ENCODE data around the gene CYP1A2.
"Not testable (repeated sequence)": the region's sequence is repeated elsewhere in the genome, so short reads cannot be mapped to it uniquely, and the experiment has no call there.

The CYP1A2 gene

GRCh38 chr15:74748322-74748946 is at the start of gene CYP1A2:
Gene CYP1A2 (plus strand): TSS chr15:74748845. CDS start chr15:74749739, 894 bp downstream.
- no peak for DNase-seq (ENCODE audit: low read depth in 1 of 2, low spot score in 1 of 2)

GRCh38 chr15:74709011-74709410 is 39.6 kb upstream of the CYP1A2 start:
- DNase-seq (ENCODE audit: low read depth in 1 of 2, low spot score in 1 of 2), result no peak

- no peak for DNase-seq (ENCODE audit: low read depth in 1 of 2, low spot score in 1 of 2)
These were observed 38.8 kb upstream of the CYP1A2 start for GRCh38 chr15:74709892-74710291.

GRCh38 chr15:74710319-74711094 is 38.1 kb upstream of the CYP1A2 start:
- DNase-seq (ENCODE audit: low read depth in 1 of 2, low spot score in 1 of 2), result no peak

GRCh38 chr15:74712311-74712710 is 36.3 kb upstream of the CYP1A2 start:
- DNase-seq (ENCODE audit: low read depth in 1 of 2, low spot score in 1 of 2), result no peak

- no peak for DNase-seq (ENCODE audit: low read depth in 1 of 2, low spot score in 1 of 2)
These were observed 32.0 kb upstream of the CYP1A2 start for GRCh38 chr15:74716651-74717050.

- no peak for DNase-seq (ENCODE audit: low read depth in 1 of 2, low spot score in 1 of 2)
These were observed 26.1 kb upstream of the CYP1A2 start for GRCh38 chr15:74722591-74722990.

- DNase-seq (ENCODE audit: low read depth in 1 of 2, low spot score in 1 of 2), result no peak
These were observed 25.5 kb upstream of the CYP1A2 start for GRCh38 chr15:74723187-74723586.

- no peak for DNase-seq (ENCODE audit: low read depth in 1 of 2, low spot score in 1 of 2)
These were observed 24.8 kb upstream of the CYP1A2 start for GRCh38 chr15:74723754-74724334.

GRCh38 chr15:74724570-74725224 is 23.9 kb upstream of the CYP1A2 start:
- DNase-seq (ENCODE audit: low read depth in 1 of 2, low spot score in 1 of 2), result no peak

GRCh38 chr15:74725225-74725774 is 23.3 kb upstream of the CYP1A2 start, which contains the start of gene CYP1A1:
Gene CYP1A1 (minus strand): TSS chr15:74725528. CDS start chr15:74723097, 2,431 bp downstream.
- DNase-seq (ENCODE audit: low read depth in 1 of 2, low spot score in 1 of 2), result no peak

GRCh38 chr15:74725845-74726773 is 22.5 kb upstream of the CYP1A2 start:
- peak; percentile 25 to 54 for DNase-seq (ENCODE audit: low read depth in 1 of 2, low spot score in 1 of 2)

GRCh38 chr15:74726774-74727164 is 21.9 kb upstream of the CYP1A2 start:
- no peak for DNase-seq (ENCODE audit: low read depth in 1 of 2, low spot score in 1 of 2)

GRCh38 chr15:74727727-74728126 is 20.9 kb upstream of the CYP1A2 start:
- no peak for DNase-seq (ENCODE audit: low read depth in 1 of 2, low spot score in 1 of 2)

- DNase-seq (ENCODE audit: low read depth in 1 of 2, low spot score in 1 of 2), result not testable (repeated sequence)
These were observed 19.9 kb upstream of the CYP1A2 start for GRCh38 chr15:74728699-74729098.

- DNase-seq (ENCODE audit: low read depth in 1 of 2, low spot score in 1 of 2), result not testable (repeated sequence)
These were observed 19.3 kb upstream of the CYP1A2 start for GRCh38 chr15:74729372-74729771.

- no peak for DNase-seq (ENCODE audit: low read depth in 1 of 2, low spot score in 1 of 2)
These were observed 17.9 kb upstream of the CYP1A2 start for GRCh38 chr15:74730619-74731316.

GRCh38 chr15:74732846-74733245 is 15.8 kb upstream of the CYP1A2 start:
- DNase-seq (ENCODE audit: low read depth in 1 of 2, low spot score in 1 of 2), result no peak

- DNase-seq (ENCODE audit: low read depth in 1 of 2, low spot score in 1 of 2), result no peak
These were observed 15.4 kb upstream of the CYP1A2 start for GRCh38 chr15:74733269-74733668.

GRCh38 chr15:74735305-74735704 is 13.3 kb upstream of the CYP1A2 start:
- DNase-seq (ENCODE audit: low read depth in 1 of 2, low spot score in 1 of 2), result no peak

Measured in activated T-helper 1 cell treated with anti-CD3 and anti-CD28 coated beads, Interleukin-2, amount 50 U/mL, for 16 hours (primary cell).